Colonic mucosa (tissue), 4 donors: ENCODE measurements around the gene SELENOO. TPM values are rescaled to one million over a fixed set of nuclear protein-coding genes. Genes with fewer than 3 reads are reported as not detected.

ENCODE experiments used
- DNase-seq: peaks from one replicate; pipeline ENCODE4 v3.0.0-alpha.2; 2020
- H3K27ac ChIP-seq: fragments of 200-600 bp; one replicate; pipeline ENCODE4 v1.8.0; 2021
- H3K27me3 ChIP-seq: fragments of 200-600 bp; one replicate; pipeline ENCODE4 v1.8.0; 2021
- H3K36me3 ChIP-seq: fragments of 200-600 bp; one replicate; pipeline ENCODE4 v1.8.0; 2021
- H3K4me1 ChIP-seq: fragments of 200-600 bp; one replicate; pipeline ENCODE4 v1.8.0; 2021; ENCODE audit warnings: mild to moderate bottlenecking
- H3K4me3 ChIP-seq: fragments of 200-600 bp; one replicate; pipeline ENCODE4 v1.8.0; 2021
- H3K9ac ChIP-seq, 2 donors: one replicate each; pipeline ENCODE4 v1.7.0; 2013; ENCODE audit warnings: control low read depth in 2 of 2, low read depth in 2 of 2, low read length in 2 of 2
- H3K9me3 ChIP-seq: fragments of 200-600 bp; one replicate; pipeline ENCODE4 v1.8.0; 2021
- CTCF ChIP-seq: fragments of 200-600 bp; IDR thresholded peaks from one replicate; pipeline ENCODE4 v1.8.0; 2022; ENCODE audit warnings: antibody characterized with exemption, mild to moderate bottlenecking
- intact Hi-C: fragments of 100-400 bp; cut with DNase I; formaldehyde crosslinking; loops from one replicate; pipeline ENCODE4 v1.14.1; 2022
- total RNA-seq, 2 donors: library from RNA; stranded (reverse); fragmentation: NEBNext Ultra II Directional in 1 of 2; extraction: Animal tissue kit (Norgen Biotek cat#: 25700) in 1 of 2; gene quantifications; one replicate each; pipeline ENCODE4 v1.2.1, GENCODE V29; 2021
- donor health status: healthy.
- donor health status: DM: no; HTN: no; CAD: no.
- donor health status: DM: no; HTN: no; CAD: no.

SELENOO gene
- total RNA-seq, 2 donors from 2014 or later, result 29.1 to 36.9 TPM

GRCh38 chr22:50226875-50227165 lies 26.0 kb downstream of the SELENOO start:
- intact Hi-C loops, result no loop called here
- H3K4me3 ChIP-seq, result no peak overlapping the region
- no peak overlapping the region for H3K27ac ChIP-seq
- H3K9ac ChIP-seq, result no peak overlapping the region
- no peaks in the 10 kb centered on the region for H3K4me1 ChIP-seq
- no peak for DNase-seq
- no peak for TF ChIP-seq CTCF
- H3K36me3 ChIP-seq, result peaks cover 6% of the 10 kb centered on the region
- H3K9me3 ChIP-seq, result no peaks in the 10 kb centered on the region
- no peaks in the 10 kb centered on the region for H3K27me3 ChIP-seq

GRCh38 chr22:50227579-50228215 lies 26.9 kb downstream of the SELENOO start:
- DNase-seq, result no peak

GRCh38 chr22:50228366-50228765 lies 27.6 kb downstream of the SELENOO start:
- no peak overlapping the region for H3K27ac ChIP-seq
- no peaks in the 10 kb centered on the region for H3K9me3 ChIP-seq
- no peak overlapping the region for H3K9ac ChIP-seq
- no peak for DNase-seq
- H3K4me3 ChIP-seq, result no peak overlapping the region
- no peaks in the 10 kb centered on the region for H3K4me1 ChIP-seq
- intact Hi-C loops, result no loop called here
- no peak for TF ChIP-seq CTCF
- no peaks in the 10 kb centered on the region for H3K36me3 ChIP-seq
- no peaks in the 10 kb centered on the region for H3K27me3 ChIP-seq

More at GRCh38 chr22:50227579-50228215, 26.9 kb downstream of the SELENOO start:
- Histone ChIP-seq H3K9me3 (no peaks in the 10 kb centered on the region), H3K4me3 (no peak overlapping the region), H3K27me3 (no peaks in the 10 kb centered on the region), H3K36me3 (no peaks in the 10 kb centered on the region), H3K27ac (no peak overlapping the region), H3K4me1 (no peaks in the 10 kb centered on the region), H3K9ac (no peak overlapping the region)
- intact Hi-C loops, result no loop called here
- no peak for TF ChIP-seq CTCF

GRCh38 chr22:50229370-50229769 lies 28.6 kb downstream of the SELENOO start:
- intact Hi-C loops, result no loop called here
- Histone ChIP-seq H3K27me3 (no peaks in the 10 kb centered on the region), H3K4me1 (no peaks in the 10 kb centered on the region), H3K9me3 (no peaks in the 10 kb centered on the region), H3K9ac (no peak overlapping the region), H3K36me3 (no peaks in the 10 kb centered on the region), H3K4me3 (no peak overlapping the region), H3K27ac (no peak overlapping the region)
- no peak for DNase-seq
- TF ChIP-seq CTCF, result no peak

GRCh38 chr22:50232481-50233151 lies 31.8 kb downstream of the SELENOO start:
- no peak overlapping the region for H3K27ac ChIP-seq
- no peaks in the 10 kb centered on the region for H3K27me3 ChIP-seq
- no peaks in the 10 kb centered on the region for H3K4me1 ChIP-seq
- DNase-seq, result no peak
- H3K9me3 ChIP-seq, result no peaks in the 10 kb centered on the region
- intact Hi-C loops, result no loop called here
- no peak for TF ChIP-seq CTCF
- no peaks in the 10 kb centered on the region for H3K36me3 ChIP-seq
- no peak overlapping the region for H3K9ac ChIP-seq
- H3K4me3 ChIP-seq, result no peak overlapping the region
